Anterior cingulate cortex (tissue), 58 donors: ENCODE results near the gene PDE11A.
"Not testable (repeated sequence)": the region's sequence is repeated elsewhere in the genome, so short reads cannot be mapped to it uniquely, and the experiment has no call there.

Source experiments
- DNase-seq, 58 donors: peaks; one replicate each; lab custom pipeline; 2025; lab: John Stamatoyannopoulos, UW

PDE11A gene

DNA sequence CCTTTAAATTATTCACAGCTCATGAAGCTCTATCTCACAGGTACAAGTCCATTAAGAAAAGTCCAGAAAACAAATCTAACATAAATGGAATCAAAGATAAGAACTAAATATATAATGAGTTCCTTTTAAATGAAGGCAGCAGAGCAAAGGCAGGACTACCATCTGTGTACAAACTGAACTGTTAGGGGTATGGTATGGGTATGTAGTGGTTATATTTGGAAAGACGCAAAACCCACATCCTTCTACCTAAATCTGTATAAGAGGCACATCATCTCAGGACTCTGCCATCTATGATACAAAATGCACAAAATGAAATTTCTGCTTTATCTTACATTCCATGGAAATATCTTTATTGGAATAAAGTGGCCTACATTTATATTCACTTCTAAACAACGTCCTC is 59.9 kb downstream of the PDE11A start:
- no peak for DNase-seq

DNA sequence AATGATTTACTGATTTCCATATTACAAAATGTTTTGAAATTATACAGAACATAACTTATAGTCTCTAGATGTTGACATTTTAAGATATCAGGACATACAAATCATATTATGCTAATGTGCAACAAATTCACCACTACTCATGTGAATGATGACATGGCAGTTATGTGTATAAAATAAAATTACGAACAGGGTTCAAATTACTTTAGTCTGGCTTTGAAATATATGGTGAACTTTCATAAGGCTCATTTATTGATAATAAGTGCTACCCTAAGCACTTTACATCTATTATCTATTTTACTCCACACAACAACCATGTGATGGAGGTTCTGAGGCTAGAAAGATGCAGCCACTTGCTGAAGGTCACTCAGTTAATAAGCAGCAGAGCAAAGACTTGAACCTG is 62.8 kb downstream of the PDE11A start:
- DNase-seq: no peak

DNA sequence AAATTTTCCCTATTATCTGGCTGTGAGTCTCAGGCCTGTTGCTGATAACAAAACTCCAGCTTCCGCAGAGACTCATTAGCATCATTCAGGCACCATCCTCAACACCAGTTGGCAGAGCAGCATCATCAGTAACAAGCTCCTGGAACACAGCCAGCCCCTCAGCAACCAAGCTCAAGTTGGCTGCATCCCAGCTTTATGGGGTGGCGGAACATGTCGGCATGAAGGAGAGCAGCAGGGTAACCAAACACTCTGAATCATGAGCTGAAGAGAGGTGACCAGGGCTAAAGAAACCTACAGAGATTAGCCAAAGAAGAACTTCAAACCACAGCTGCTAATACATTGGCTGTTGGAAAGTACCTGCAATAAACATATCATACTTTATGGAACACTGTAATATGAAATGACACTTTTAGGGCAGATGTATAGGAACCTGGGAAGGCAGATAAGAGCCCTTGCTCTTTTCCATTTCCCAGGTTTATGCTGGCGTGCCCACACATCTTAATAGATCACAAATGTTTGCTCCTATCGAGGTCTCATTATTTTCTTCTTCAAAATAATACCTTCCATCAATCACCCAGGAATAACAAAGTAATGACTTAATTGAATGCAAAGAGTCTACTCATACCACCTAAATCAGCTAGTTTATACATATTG is 63.8 kb downstream of the PDE11A start:
- DNase-seq: peak in 39 of 58 donors; percentile 0 to 68 (median 9)

DNA sequence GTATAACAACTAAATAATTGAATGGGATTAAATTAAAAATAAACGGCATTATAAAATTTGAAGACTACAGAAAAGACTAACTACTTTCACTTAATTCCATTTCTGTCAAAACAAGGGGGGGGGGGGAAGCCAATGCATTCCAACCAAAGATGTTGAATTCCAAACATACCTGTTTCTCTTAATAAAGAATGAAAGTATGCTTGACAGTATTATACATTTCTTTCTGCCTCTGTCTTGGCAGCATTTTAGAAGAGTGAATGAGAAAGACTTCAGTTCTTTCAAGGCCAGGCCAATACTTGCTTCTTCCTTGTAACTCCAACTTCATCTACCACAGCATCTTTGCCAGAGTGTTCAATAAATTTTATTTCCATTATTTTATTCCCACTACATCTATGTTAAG is 65.9 kb downstream of the PDE11A start:
- no peak for DNase-seq

DNA sequence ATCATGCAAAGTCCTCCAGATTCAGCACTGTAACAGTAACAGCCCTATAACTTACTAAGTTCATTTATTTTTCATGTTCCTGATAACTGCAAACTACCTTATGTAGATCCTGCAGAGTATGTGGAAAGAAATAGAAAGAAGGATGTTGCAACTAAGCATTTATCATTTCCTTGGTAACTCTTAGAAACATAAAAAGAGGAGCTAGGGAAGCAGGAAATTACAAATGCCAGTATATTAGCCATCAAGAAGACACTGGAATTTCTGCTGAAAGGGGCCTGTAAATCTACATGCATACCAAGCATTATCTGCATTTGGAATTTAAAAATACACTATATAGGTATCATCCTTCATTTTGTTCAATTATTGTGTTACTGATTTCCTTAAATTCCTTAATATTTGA is 66.8 kb downstream of the PDE11A start:
- DNase-seq: no peak

DNA sequence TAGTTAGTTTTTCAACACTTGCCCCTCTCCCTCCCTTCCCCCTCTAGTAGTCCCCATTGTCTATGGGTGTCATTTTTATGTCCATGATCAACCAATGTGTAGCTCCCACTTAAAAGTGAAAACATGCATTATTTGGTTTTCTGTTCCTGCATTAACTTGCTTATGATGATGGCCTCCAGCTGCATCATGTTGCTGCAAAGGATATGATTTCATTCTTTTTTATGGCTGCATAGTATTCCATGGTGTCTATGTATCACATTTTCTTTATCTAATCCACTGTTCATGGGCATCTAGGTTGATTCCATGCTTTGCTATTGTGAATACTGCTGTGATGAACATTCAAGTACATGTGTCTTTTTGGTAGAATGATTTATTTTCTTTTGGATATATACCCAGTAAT is 70.5 kb downstream of the PDE11A start:
- DNase-seq: no peak

DNA sequence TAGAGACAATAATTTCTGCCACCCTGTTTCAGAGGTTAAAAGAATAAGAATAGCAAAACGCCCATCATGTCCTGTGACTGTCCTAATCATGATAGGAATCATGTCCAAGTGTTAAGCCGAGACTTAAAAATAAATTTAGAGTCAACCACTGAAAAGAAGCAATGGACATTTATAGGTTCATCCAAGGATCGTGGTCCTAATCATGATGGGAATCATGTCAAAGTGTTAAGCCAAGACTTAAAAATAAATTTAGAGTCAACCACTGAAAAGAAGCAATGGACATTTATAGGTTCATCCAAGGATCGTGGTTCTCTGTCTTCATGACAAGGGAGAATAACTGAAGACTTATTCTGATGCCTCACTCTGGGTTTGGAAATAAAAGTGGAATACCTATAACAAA is 73.6 kb downstream of the PDE11A start:
- no peak for DNase-seq

DNA sequence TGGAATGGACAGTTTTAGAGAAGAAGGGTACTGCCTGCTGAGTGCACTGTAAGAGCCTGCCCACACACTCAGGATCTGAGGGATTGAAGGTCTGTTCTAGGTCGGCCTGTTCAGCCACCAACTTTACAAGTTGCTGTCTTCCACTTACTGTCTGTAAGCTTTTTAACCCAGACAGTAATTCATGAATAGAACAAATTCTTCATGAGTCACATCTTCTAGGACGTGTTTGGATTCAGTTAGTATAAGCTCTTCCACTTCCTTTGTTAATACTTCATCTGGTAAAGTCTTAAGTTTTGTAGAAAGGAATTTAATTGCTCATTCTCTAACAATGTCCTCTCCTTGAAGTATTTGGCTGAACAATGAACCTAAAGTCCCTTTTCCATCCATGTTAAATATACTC is 74.6 kb downstream of the PDE11A start:
- DNase-seq: no peak

DNA sequence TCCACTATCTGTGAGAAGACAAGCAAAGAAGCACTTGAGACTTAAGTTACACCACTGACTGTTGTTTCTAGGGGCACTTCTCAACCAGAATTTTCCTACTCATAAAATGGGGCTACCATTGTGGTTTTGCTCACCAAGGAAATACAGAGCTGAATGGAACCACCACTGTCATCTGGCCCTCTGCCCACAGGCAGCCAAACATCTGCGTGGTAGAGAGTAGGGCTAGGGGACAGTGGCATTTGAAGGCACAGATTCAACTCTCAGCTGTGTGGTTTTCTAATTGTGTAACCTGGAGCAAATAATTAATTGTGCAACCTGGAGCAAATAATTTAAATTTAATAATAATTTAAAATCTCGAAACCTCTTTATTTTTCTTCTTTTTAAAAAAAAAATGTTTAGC is 79.6 kb downstream of the PDE11A start:
- no peak for DNase-seq

DNA sequence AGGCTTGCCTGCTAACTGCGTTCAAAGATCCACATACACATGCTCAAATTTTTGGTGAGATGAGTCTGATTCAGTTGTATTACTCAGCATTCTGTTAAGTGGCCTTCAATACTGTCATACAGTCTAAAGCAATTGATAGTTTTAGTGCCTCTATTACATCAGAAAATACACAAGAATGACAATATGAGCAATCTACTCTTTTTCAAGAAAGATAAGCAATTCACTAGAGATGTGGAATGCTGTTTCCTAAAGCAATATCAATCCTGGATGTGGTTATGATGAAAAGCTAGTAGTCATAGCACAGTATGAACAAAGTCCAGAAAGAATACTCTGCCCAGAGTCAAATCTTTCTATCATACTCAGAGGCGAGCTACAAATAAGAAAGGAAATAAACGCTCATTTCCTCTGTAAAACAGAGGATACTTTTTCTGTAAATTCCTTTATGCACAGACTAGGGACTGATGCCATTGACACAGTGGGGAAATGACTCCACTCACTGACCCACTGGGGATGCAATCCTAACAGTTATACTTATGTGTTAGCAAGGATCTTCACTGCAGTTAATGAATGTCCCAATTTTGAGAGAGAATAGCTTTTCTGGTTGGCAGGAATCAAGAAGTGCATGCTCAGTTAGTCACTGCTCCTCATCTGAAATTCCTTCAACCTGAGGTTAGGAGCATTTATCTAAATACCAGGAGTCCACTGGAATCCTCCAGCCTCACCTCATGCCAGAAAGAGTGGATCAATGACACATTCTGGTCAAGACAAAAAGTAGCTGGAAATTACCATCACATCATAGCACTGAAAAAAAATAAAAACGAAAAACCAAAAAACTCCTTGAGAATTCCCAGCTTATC is 83.3 kb downstream of the PDE11A start:
- no peak for DNase-seq

DNA sequence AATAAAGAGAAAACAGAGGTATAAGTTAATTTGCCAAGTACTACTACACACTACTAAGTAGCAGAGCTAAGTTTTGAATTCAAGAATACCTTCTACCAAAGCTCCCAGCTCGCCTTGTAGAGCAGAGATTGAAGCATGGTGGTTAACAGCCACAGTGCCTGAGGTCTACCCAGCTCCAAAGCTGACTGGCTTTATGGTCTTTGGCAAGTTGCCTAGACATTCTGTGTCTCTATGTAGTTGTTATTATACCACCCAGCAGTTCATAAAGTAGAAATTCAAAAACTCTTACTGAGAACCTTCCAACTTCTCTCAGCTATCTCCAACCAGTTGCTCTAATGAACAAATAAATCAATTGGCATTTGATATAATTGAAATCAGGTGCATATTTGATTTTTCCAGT is 87.8 kb downstream of the PDE11A start:
- no peak for DNase-seq

DNA sequence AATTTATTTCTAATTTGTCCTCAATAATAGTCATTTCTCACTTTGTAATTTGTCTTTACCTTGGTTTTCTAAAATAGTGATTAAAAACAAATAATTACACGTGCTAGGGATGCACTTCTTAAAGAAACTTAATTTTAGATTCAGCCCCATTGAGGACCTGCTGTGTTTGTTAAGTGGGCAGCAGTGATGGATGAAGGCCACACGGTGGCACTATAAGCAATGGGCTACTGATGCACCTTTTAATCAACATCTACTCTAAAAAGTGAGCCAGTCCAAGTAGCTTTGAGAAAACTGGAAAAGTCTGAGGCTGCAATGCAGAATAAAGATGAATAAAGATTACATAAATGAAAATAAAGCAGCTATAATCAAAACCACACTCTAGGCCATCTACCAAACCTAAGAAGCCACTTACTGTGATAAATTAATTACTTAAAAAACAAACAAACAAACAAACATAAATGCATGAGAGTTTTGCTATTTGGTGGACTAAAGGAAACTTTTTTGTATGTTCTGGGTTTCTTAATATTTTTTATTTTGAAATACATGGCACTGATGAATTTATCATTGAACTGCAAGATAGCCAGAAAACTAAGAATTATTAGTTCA is 89.3 kb downstream of the PDE11A start:
- DNase-seq: peak in 6 of 58 donors; percentile 0 to 18 (median 4)

DNA sequence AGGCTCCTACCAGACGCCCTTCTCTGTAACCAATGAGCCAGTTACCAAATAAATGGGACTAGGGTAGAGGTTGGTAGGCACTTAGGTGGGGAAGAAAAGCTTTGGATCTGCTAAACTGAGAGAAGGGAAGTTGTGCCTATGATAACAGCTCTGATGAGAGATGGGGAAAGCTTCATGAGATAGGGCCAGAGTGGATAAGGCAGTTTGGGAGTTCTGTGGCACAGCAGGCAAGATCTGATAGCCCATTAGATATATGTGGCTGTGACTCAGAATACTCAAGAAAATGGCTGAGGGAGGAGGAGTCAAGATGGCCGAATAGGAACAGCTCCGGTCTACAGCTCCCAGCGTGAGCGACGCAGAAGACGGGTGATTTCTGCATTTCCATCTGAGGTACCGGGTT is 99.8 kb downstream of the PDE11A start:
- DNase-seq: no peak

DNA sequence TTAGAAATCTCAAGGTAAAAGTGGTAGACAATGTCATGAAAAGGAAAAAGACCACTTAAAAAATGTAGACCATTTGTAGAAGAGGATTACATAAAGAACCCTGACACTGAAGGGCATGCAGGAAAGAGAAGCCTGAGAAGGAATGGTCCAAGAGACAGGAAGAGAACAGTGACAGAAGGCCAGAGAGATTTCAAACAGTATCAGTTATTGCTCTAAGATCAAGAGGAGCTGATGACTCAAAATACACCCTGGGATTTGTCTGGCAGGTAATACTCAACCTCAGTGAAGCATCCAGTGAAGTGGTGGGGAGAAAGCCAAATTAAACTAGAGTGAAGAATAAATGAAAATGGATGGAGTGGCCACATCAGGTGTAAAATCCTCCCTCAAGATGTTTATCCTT is 100.5 kb downstream of the PDE11A start:
- no peak for DNase-seq

DNA sequence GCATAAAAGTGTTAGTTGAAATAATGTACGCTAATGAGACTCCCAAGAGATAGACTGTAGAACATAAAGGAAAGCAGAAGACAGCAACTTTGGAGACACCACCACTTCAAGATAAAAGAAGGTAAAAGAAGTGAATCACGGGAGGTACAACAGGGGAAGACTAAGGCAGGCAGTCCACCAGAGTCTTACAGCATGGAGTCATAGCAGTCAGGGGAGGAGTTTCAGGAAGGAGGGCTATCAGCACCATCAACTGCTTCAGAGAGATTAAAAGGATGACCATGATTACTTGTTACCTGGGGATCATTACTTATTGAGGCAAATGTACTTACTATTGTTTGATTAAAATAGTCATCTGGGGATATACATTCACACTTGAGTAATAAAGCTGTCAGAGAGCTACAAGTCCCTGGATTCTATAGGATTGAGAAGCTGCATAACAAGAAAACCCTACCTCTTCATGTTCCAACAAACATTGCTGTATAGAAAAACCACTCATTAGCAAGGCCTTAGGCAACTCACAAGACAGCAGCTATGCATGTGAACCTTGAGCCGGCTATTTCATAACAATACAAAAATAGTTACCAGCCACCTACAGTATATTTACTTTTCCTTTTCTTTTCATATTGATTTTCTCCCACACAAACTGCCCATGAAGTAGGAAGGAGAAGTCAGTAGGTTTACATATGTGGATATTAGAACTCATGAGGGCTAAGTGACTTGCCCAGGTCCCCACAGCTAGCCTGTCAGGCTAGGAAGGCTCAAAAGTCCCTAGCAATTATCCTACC is 101.7 kb downstream of the PDE11A start:
- no peak for DNase-seq

DNA sequence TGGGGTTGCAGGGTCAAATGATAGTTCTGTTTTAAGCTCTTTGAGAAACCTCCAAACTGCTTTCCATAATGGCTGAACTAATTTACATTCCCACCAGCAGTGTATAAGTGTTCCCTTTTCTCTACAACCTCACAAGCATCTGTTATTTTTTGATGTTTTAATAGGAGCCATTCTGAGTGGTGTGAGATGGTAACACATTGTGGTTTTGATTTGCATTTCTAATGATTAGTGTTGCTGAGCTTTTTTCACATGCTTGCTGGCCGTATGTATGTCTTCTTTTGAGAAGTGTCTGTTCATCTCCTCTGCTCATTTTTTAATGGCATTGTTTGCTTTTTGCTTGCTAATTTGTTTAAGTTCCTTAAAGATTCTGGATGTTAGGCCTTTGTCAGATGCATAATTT is 107.7 kb downstream of the PDE11A start:
- no peak for DNase-seq

DNA sequence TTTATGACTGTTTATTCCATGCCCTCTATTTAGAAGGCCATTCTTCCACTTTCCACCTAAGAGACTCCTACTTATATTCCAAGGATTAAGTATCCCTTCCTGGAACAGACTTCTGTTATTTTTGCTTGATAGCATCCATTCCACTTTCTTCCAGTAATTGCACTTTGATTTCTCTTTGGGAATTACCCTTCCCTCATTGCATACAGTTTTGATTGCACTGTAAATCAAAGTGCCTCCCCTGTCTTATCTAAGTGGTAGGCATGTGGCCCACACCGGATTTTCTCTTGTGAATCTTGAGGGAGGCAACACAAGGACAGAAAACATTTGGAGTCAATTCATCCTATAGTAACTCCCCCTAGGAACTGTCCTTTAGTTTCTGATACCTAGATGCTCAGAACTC is 120.4 kb downstream of the PDE11A start:
- DNase-seq: no peak

DNA sequence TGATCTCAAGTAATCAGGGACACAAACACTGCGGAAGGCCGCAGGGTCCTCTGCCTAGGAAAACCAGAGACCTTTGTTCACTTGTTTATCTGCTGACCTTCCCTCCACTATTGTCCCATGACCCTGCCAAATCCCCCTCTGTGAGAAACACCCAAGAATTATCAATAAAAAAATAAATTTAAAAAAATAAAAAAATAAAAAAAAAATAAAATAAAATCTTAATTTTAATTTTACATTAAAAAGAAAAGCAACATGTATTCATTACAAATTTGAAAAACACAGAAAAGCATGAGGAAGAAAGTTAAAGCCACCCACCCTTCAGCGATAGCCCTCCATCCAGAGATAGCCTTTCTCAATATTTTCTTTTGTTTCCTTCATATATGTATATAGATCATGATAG is 125.0 kb downstream of the PDE11A start:
- DNase-seq: not testable (repeated sequence)

DNA sequence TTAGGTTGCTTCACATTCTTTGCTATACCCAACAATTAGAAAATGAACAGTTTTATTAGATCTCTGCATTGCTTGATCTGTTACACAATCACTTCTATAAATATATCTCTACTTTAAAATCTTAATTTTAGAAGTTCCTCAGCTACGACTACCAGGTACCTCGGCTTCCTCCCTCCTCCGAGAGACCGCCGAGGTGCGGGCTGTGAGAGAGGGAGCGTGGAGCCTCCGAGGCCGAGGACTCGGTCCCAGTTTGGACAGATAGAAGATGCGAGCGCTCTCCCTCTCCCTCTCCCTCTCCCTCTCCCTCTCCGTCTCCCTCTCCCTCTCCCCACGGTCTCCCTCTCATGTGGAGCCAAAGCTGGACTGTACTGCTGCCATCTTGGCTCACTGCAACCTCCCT is 128.0 kb downstream of the PDE11A start:
- not testable (repeated sequence) for DNase-seq

DNA sequence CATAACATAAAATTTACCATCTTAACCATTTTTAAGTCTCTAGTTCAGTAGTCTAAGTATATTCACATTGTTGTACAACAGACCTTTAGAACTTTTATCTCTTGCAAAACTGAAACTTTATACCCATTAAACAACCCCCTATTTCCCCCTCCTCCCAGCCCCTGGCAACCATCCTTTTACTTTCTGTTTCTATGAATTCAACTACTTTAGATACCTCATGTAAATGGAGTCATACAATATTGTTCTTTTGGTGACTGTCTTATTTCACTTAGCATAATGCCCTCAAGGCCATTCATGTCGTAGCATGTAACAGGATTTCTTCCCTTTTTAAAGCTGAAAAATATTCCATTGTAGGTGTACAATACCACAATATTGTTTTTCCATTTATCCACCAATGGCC is 129.8 kb downstream of the PDE11A start:
- DNase-seq: no peak

DNA sequence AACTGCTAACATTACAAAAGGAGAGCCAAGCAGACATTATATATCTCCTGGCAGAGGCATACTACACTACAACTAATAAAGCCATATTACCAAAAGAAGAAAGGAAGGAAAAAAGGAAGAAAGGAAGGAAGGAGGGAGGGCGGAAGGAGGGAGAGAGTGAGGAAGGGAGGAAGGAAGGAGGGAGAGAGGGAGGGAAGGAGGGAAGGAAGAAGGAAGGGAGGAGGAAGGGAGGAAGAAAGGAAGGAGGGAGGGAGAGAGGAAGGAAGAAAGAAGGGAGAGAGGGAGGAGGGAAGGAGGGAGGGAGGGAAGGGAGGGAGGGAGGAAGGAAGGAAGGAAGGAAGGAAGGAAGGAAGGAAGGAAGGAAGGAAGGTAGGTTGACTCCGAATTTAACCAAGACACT is 133.4 kb downstream of the PDE11A start:
- DNase-seq: no peak
